Inferior parietal cortex (tissue), 1 donor: ENCODE measurements around the gene MED26.

Source experiments
- DNase-seq: peaks from one replicate; pipeline ENCODE4 v3.0.0-alpha.2; 2016; ENCODE audit errors: extremely low spot score

The MED26 gene

DNA sequence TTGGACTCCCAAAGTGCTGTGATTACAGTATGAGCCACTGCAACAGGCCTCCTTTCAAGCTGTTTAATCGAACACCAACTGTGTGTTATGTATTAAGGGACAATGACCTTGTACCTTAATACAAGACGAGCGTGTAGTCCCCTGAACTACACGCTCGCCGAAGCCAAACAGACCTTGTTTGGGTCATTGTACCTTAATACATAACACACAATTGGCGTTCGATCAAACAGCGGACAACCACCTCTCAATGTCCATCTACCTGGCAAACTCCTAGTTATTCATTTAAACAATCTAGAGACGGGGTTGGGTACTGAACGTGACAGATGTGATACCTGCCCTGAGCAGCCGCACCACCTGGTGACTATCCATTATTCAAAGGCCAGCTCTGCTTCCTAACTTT lies 87.1 kb downstream of the MED26 start:
- no peak for DNase-seq

- DNase-seq: no peak
Observed at GRCh38 chr19:16537111-16537510, 90.9 kb downstream of the MED26 start.

- DNase-seq: no peak
Observed at GRCh38 chr19:16536130-16536529, 91.9 kb downstream of the MED26 start.

GRCh38 chr19:16535381-16535780 lies 92.6 kb downstream of the MED26 start:
- DNase-seq: no peak

DNA sequence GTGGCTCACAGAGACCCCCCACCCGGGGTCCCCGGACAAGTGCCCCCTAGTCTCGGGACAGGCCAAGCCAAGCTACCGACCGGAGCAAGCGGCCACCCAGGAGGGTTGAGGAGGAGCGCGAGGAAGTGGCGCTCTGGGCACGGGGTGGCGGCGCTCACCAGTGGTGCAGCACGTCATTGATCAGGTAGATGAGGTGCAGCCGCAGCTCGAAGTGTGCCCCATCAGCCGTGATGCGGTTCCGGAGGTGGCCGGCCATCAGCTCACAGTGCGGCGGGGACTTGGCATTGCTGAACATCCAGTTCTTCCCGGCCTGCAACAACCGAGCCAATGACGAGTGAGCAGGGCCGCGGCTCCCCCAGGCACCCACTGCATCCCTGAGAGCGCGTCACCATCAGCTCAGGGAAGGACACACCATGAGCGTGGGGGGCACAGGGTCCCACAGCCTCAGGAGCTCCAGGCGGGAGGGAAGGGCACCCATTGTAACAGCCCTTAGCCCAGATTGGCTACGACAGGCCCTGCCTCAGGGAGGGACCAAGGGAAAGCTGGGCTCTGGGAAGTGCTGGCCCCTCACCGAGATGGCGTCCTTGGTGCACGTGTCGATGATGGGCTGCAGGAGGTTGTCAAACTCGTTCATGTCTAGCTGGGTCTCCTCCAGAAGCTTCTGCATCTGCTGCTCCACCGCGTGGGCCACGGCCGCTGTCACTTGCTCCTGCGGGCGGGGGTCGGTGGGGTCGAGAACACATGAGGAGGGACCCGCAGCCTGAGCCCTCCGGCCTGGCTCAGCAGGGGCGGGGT lies 95.4 kb downstream of the MED26 start:
- DNase-seq: no peak

DNA sequence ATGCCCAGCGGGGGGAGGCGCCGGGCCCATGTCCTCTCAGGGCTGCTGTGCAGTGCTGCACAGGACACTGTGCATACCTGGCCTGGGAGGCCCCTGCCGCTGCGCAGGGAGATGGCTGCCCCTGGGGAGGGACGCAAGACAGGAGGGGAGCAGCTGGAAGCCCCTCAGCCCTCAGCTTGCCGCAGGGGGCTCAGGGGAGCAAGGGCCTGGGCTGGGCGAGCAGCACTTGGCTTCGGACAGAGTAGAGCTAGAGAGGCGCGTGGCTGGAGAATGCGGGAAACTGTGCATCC lies 96.7 kb downstream of the MED26 start:
- no peak for DNase-seq

GRCh38 chr19:16530540-16531379 lies 97.2 kb downstream of the MED26 start:
- no peak for DNase-seq

DNA sequence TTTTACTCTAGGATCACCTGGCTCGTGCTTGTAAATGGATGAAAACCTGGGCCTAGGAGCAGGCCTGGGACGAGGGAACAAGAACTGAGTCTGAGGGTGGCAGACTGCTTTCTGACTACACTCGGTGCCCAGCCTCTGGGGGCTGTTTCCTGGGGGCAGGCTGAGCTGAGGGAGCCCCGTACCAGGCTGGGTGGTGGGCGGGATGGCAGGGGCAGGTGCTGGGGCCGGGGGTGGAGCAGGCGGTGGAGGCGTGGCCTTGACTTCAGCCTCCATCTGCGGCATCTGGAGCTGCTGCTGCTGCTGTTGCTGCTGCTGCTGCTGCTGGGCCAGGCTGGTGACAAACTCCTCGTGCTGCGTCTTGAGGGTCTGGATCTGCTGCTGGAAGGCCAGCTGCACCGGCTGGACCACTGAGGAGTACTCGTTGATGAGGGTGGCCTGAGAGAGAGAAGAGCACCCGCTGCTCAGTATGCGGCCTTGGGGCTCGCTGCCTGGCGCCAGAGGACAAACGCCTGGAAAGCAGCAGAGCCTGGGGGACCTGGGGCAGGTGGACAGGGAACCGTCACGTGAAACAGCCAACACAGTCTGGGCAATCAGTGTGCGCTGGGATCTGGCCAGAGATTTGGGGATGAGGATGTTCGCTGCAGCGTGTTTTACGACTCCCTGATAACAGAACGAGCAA lies 98.4 kb downstream of the MED26 start:
- DNase-seq: no peak

GRCh38 chr19:16527971-16528521 lies 100.0 kb downstream of the MED26 start:
- DNase-seq: no peak

DNA sequence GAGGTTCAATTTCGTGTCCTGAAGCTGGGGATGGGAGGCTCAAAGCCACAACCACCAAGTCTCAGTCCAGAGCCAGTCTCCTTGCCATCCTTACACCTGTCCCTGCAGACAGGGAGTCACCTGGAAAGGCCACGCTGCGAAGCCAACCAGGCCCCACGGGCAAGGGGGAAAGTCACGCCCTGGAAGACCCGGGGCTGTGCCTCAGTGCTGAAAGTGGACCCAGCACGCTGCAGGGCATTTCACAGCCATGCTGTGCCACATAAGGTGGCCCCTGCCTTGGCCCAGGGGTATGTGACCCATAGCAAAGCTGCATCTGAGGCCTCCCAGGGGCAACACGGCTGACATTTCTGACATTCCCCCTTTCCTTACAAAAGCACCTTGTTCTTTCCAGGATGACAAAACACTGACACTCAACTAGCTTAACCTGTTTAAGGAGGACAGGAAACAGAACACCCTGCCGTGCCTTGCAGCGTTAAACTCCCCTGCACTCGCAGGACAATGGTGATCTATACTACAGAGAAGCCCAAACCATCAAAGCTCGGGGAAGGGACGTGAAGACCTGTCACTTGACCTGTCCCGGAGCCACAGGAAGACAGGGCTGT lies 100.6 kb downstream of the MED26 start:
- DNase-seq: no peak

- DNase-seq: no peak
Observed at GRCh38 chr19:16525751-16526481, 102.1 kb downstream of the MED26 start.

GRCh38 chr19:16524991-16525734 lies 102.8 kb downstream of the MED26 start:
- no peak for DNase-seq
